ENCODE data around the gene COCH. TPM values are rescaled to one million over a fixed set of nuclear protein-coding genes. Genes with fewer than 3 reads are reported as not detected.

COCH gene
- under 1 TPM; 0.81 to 0.91 TPM for total RNA-seq
- polyA plus RNA-seq, result under 1 TPM; 0.13 to 0.55 (median 0.47) TPM
- 0.52 to 2.9 (median 1.1) reads per million in 6 experiments for total RNA-seq

- no peak within 1 kb of the TSS for H3K27ac Mint-ChIP-seq
- H3K27me3 Mint-ChIP-seq, result peaks cover 27 to 58% (median 41%) of the 10 kb centered on the region in 5 donors
- DNase-seq (peak in 7 of 10 donors; percentile 11 to 65 (median 30)), ATAC-seq (peak; percentile 67 to 83)
- H3K9me3 Mint-ChIP-seq, result no peaks in the 10 kb centered on the region
- peaks cover 0 to 3% (median 0%) of the 10 kb centered on the region in 3 donors for H3K36me3 Mint-ChIP-seq
- POLR2A ChIA-PET, result no interaction called here
- H3K4me1 Mint-ChIP-seq, result peaks cover 3 to 18% (median 12%) of the 10 kb centered on the region in 4 donors
- peak within 1 kb of the TSS; percentile 69 to 90 (median 79) for H3K4me3 Mint-ChIP-seq
Measured at GRCh38 chr14:30874120-30874998, at the start of gene COCH. COCH (plus strand) TSS chr14:30874559; CDS start chr14:30874939, 380 bp downstream.

GRCh38 chr14:30826070-30826469 is 48.3 kb upstream of the COCH start:
- H3K4me1 Mint-ChIP-seq, result no peaks in the 10 kb centered on the region
- POLR2A ChIA-PET, result no interaction called here
- ATAC-seq (no peak), DNase-seq (no peak)
- no peak overlapping the region for H3K4me3 Mint-ChIP-seq
- peaks cover 3 to 14% (median 8%) of the 10 kb centered on the region in 5 donors for H3K27me3 Mint-ChIP-seq
- peaks cover 4 to 29% (median 16%) of the 10 kb centered on the region in 9 donors for H3K9me3 Mint-ChIP-seq
- no peak overlapping the region for H3K27ac Mint-ChIP-seq
- H3K36me3 Mint-ChIP-seq, result peaks cover 0 to 21% (median 7%) of the 10 kb centered on the region in 3 donors

- H3K27ac Mint-ChIP-seq, result no peak overlapping the region
- POLR2A ChIA-PET, result no interaction called here
- ATAC-seq, result no peak
- DNase-seq, result no peak
- H3K27me3 Mint-ChIP-seq, result peaks cover 0 to 4% (median 0%) of the 10 kb centered on the region in 5 donors
- H3K4me3 Mint-ChIP-seq, result no peak overlapping the region
- H3K36me3 Mint-ChIP-seq, result peaks cover 0 to 20% (median 2%) of the 10 kb centered on the region in 3 donors
- peaks cover 4 to 43% (median 25%) of the 10 kb centered on the region in 9 donors for H3K9me3 Mint-ChIP-seq
- no peaks in the 10 kb centered on the region for H3K4me1 Mint-ChIP-seq
Measured at GRCh38 chr14:30829853-30830252, 44.5 kb upstream of the COCH start.

- POLR2A ChIA-PET, result no interaction called here
- Mint-ChIP-seq H3K9me3 (peaks cover 3 to 27% (median 17%) of the 10 kb centered on the region in 9 donors), H3K27me3 (peaks cover 0 to 9% (median 0%) of the 10 kb centered on the region in 5 donors), H3K4me3 (no peak overlapping the region), H3K4me1 (no peaks in the 10 kb centered on the region), H3K36me3 (peaks cover 0 to 9% (median 0%) of the 10 kb centered on the region in 3 donors), H3K27ac (no peak overlapping the region)
- ATAC-seq (no peak), DNase-seq (no peak)
Measured at GRCh38 chr14:30834353-30834752, 40.0 kb upstream of the COCH start.

- Mint-ChIP-seq H3K27me3 (peaks cover 0 to 9% (median 3%) of the 10 kb centered on the region in 5 donors), H3K4me1 (no peaks in the 10 kb centered on the region), H3K9me3 (peaks cover 3 to 23% (median 17%) of the 10 kb centered on the region in 9 donors), H3K27ac (no peak overlapping the region), H3K36me3 (peaks cover 0 to 9% (median 0%) of the 10 kb centered on the region in 3 donors), H3K4me3 (no peak overlapping the region)
- DNase-seq, result no peak
- no peak for ATAC-seq
- POLR2A ChIA-PET, result no interaction called here
Measured at GRCh38 chr14:30838351-30838750, 36.0 kb upstream of the COCH start.

GRCh38 chr14:30840086-30840779 is 34.1 kb upstream of the COCH start:
- no peak overlapping the region for H3K27ac Mint-ChIP-seq
- peaks cover 0 to 2% (median 0%) of the 10 kb centered on the region in 3 donors for H3K36me3 Mint-ChIP-seq
- ATAC-seq, result no peak
- no peaks in the 10 kb centered on the region for H3K4me1 Mint-ChIP-seq
- H3K27me3 Mint-ChIP-seq, result peaks cover 0 to 10% (median 3%) of the 10 kb centered on the region in 5 donors
- peaks cover 0 to 9% (median 4%) of the 10 kb centered on the region in 9 donors for H3K9me3 Mint-ChIP-seq
- H3K4me3 Mint-ChIP-seq, result no peak overlapping the region
- DNase-seq, result no peak
- POLR2A ChIA-PET, result no interaction called here

- no peaks in the 10 kb centered on the region for H3K4me1 Mint-ChIP-seq
- no peak for DNase-seq
- H3K9me3 Mint-ChIP-seq, result peaks cover 0 to 3% (median 0%) of the 10 kb centered on the region in 9 donors
- no peaks in the 10 kb centered on the region for H3K36me3 Mint-ChIP-seq
- no peak for ATAC-seq
- POLR2A ChIA-PET, result no interaction called here
- no peak overlapping the region for H3K27ac Mint-ChIP-seq
- H3K4me3 Mint-ChIP-seq, result no peak overlapping the region
- H3K27me3 Mint-ChIP-seq, result peaks cover 3 to 23% (median 11%) of the 10 kb centered on the region in 5 donors
Measured at GRCh38 chr14:30842431-30842830, 31.9 kb upstream of the COCH start.

- H3K36me3 Mint-ChIP-seq, result no peaks in the 10 kb centered on the region
- peaks cover 23 to 53% (median 35%) of the 10 kb centered on the region in 5 donors for H3K27me3 Mint-ChIP-seq
- POLR2A ChIA-PET, result no interaction called here
- no peak for DNase-seq
- H3K4me3 Mint-ChIP-seq, result no peak overlapping the region
- peaks cover 0 to 3% (median 0%) of the 10 kb centered on the region in 4 donors for H3K4me1 Mint-ChIP-seq
- ATAC-seq, result no peak
- H3K27ac Mint-ChIP-seq, result no peak overlapping the region
- H3K9me3 Mint-ChIP-seq, result peaks cover 0 to 3% (median 0%) of the 10 kb centered on the region in 9 donors
Measured at GRCh38 chr14:30848449-30849240, 25.7 kb upstream of the COCH start.

- ATAC-seq (no peak), DNase-seq (no peak)
- Mint-ChIP-seq H3K27me3 (peaks cover 23 to 53% (median 32%) of the 10 kb centered on the region in 5 donors), H3K9me3 (peaks cover 0 to 2% (median 0%) of the 10 kb centered on the region in 9 donors), H3K4me1 (peaks cover 0 to 3% (median 0%) of the 10 kb centered on the region in 4 donors), H3K27ac (no peak overlapping the region), H3K36me3 (no peaks in the 10 kb centered on the region), H3K4me3 (no peak overlapping the region)
- POLR2A ChIA-PET, result no interaction called here
Measured at GRCh38 chr14:30849354-30849753, 25.0 kb upstream of the COCH start.

- no peak overlapping the region for H3K27ac Mint-ChIP-seq
- peaks cover 0 to 3% (median 0%) of the 10 kb centered on the region in 4 donors for H3K4me1 Mint-ChIP-seq
- ATAC-seq (no peak), DNase-seq (no peak)
- POLR2A ChIA-PET, result no interaction called here
- H3K9me3 Mint-ChIP-seq, result no peaks in the 10 kb centered on the region
- H3K27me3 Mint-ChIP-seq, result peaks cover 24 to 53% (median 32%) of the 10 kb centered on the region in 5 donors
- no peak overlapping the region for H3K4me3 Mint-ChIP-seq
- H3K36me3 Mint-ChIP-seq, result no peaks in the 10 kb centered on the region
Measured at GRCh38 chr14:30849983-30850382, 24.4 kb upstream of the COCH start.

- peaks cover 20 to 36% (median 27%) of the 10 kb centered on the region in 5 donors for H3K27me3 Mint-ChIP-seq
- H3K9me3 Mint-ChIP-seq, result no peaks in the 10 kb centered on the region
- H3K4me1 Mint-ChIP-seq, result peaks cover 0 to 3% (median 0%) of the 10 kb centered on the region in 4 donors
- no peak overlapping the region for H3K4me3 Mint-ChIP-seq
- POLR2A ChIA-PET, result no interaction called here
- no peaks in the 10 kb centered on the region for H3K36me3 Mint-ChIP-seq
- H3K27ac Mint-ChIP-seq, result no peak overlapping the region
- ATAC-seq (no peak), DNase-seq (no peak)
Measured at GRCh38 chr14:30853946-30854345, 20.4 kb upstream of the COCH start.

GRCh38 chr14:30854492-30854891 is 19.9 kb upstream of the COCH start:
- H3K36me3 Mint-ChIP-seq, result no peaks in the 10 kb centered on the region
- ATAC-seq (no peak), DNase-seq (no peak)
- H3K4me3 Mint-ChIP-seq, result no peak overlapping the region
- H3K9me3 Mint-ChIP-seq, result no peaks in the 10 kb centered on the region
- POLR2A ChIA-PET, result interaction anchor here (0.7 kb wide), 1 partner anchor 197 kb away, joined by 3 read pairs; no protein-coding TSS in a partner anchor
- H3K4me1 Mint-ChIP-seq, result no peaks in the 10 kb centered on the region
- H3K27ac Mint-ChIP-seq, result no peak overlapping the region
- H3K27me3 Mint-ChIP-seq, result peaks cover 16 to 31% (median 21%) of the 10 kb centered on the region in 5 donors
